ENCODE results near the gene SEMA5B.

GRCh38 chr3:122898298-122898697, 129.3 kb downstream of the SEMA5B start:
- TF ChIP-seq, protein P1, sequence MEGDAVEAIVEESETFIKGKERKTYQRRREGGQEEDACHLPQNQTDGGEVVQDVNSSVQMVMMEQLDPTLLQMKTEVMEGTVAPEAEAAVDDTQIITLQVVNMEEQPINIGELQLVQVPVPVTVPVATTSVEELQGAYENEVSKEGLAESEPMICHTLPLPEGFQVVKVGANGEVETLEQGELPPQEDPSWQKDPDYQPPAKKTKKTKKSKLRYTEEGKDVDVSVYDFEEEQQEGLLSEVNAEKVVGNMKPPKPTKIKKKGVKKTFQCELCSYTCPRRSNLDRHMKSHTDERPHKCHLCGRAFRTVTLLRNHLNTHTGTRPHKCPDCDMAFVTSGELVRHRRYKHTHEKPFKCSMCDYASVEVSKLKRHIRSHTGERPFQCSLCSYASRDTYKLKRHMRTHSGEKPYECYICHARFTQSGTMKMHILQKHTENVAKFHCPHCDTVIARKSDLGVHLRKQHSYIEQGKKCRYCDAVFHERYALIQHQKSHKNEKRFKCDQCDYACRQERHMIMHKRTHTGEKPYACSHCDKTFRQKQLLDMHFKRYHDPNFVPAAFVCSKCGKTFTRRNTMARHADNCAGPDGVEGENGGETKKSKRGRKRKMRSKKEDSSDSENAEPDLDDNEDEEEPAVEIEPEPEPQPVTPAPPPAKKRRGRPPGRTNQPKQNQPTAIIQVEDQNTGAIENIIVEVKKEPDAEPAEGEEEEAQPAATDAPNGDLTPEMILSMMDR (IDR thresholded peaks at IDR 0.05; ENCODE audit: low read length) = no peak
- no peak for TF ChIP-seq EZH2 (optimal IDR thresholded peaks at IDR 0.05; ENCODE audit: low read depth, low read length)

Measured in MM.1S (cell line).